Measurements from ENCODE around the gene TNNC1.

Gene TNNC1

GRCh38 chr3:52432225-52432624 is 21.6 kb downstream of the TNNC1 start:
- no peak for DNase-seq (ENCODE audit: low read depth in 2 of 2)

- no peak for DNase-seq (ENCODE audit: low read depth in 2 of 2)
Measured at GRCh38 chr3:52431459-52432223, 22.2 kb downstream of the TNNC1 start.

GRCh38 chr3:52430416-52430810 is 23.4 kb downstream of the TNNC1 start:
- DNase-seq (ENCODE audit: low read depth in 2 of 2): no peak

- DNase-seq (ENCODE audit: low read depth in 2 of 2): no peak
Measured at GRCh38 chr3:52429779-52430415, 23.9 kb downstream of the TNNC1 start.

- DNase-seq (ENCODE audit: low read depth in 2 of 2): no peak
Measured at GRCh38 chr3:52429031-52429430, 24.8 kb downstream of the TNNC1 start.

- no peak for DNase-seq (ENCODE audit: low read depth in 2 of 2)
Measured at GRCh38 chr3:52428151-52429005, 25.5 kb downstream of the TNNC1 start.

GRCh38 chr3:52423173-52423572 is 30.7 kb downstream of the TNNC1 start:
- DNase-seq (ENCODE audit: low read depth in 2 of 2): no peak

- no peak for DNase-seq (ENCODE audit: low read depth in 2 of 2)
Measured at GRCh38 chr3:52422669-52423068, 31.2 kb downstream of the TNNC1 start.

GRCh38 chr3:52420388-52420787 is 33.5 kb downstream of the TNNC1 start:
- no peak for DNase-seq (ENCODE audit: low read depth in 2 of 2)

- DNase-seq (ENCODE audit: low read depth in 2 of 2): no peak
Measured at GRCh38 chr3:52415800-52416199, 38.0 kb downstream of the TNNC1 start.

- DNase-seq (ENCODE audit: low read depth in 2 of 2): no peak
Measured at GRCh38 chr3:52408466-52408865, 45.4 kb downstream of the TNNC1 start.

GRCh38 chr3:52407779-52408178 is 46.1 kb downstream of the TNNC1 start:
- no peak for DNase-seq (ENCODE audit: low read depth in 2 of 2)

GRCh38 chr3:52406791-52407510 is 46.9 kb downstream of the TNNC1 start:
- DNase-seq (ENCODE audit: low read depth in 2 of 2): no peak

- DNase-seq (ENCODE audit: low read depth in 2 of 2): no peak
Measured at GRCh38 chr3:52406231-52406661, 47.6 kb downstream of the TNNC1 start.

- DNase-seq (ENCODE audit: low read depth in 2 of 2): no peak
Measured at GRCh38 chr3:52405601-52406110, 48.2 kb downstream of the TNNC1 start.

- DNase-seq (ENCODE audit: low read depth in 2 of 2): no peak
Measured at GRCh38 chr3:52405066-52405465, 48.8 kb downstream of the TNNC1 start.

- no peak for DNase-seq (ENCODE audit: low read depth in 2 of 2)
Measured at GRCh38 chr3:52404391-52404790, 49.5 kb downstream of the TNNC1 start.

- no peak for DNase-seq (ENCODE audit: low read depth in 2 of 2)
Measured at GRCh38 chr3:52403955-52404354, 49.9 kb downstream of the TNNC1 start.

- no peak for DNase-seq (ENCODE audit: low read depth in 2 of 2)
Measured at GRCh38 chr3:52403271-52403841, 50.5 kb downstream of the TNNC1 start.

- DNase-seq (ENCODE audit: low read depth in 2 of 2): no peak
Measured at GRCh38 chr3:52402706-52403270, 51.1 kb downstream of the TNNC1 start.

GRCh38 chr3:52402101-52402521 is 51.7 kb downstream of the TNNC1 start:
- no peak for DNase-seq (ENCODE audit: low read depth in 2 of 2)
